ENCODE data around the gene CHST10. TPM values are rescaled to one million over a fixed set of nuclear protein-coding genes. Genes with fewer than 3 reads are reported as not detected.

Gene CHST10
- total RNA-seq, 1 experiment from 2014 or later, result 29.7 TPM

DNA sequence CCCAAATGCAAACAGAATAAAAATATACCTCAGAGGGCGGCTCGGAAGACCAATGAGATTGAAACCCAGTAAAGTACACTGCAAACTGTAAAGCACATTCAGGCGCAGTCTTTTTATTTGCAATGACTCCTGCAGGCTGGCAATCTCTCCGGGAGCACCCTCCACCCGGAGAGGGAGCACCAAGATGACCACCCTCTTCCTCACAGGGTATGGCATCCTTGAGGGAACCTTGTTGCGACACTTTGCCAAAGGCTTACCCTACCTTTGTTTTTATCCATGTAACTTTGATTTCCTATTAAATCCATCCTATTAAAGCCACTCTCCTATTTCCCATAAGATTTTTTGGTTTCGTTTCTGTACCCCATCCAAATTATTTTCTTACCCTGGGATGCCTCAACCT lies 16.2 kb downstream of the CHST10 start:
- Histone ChIP-seq H2AFZ (ENCODE audit: low read length) (no peak overlapping the region), H2BK20ac (ENCODE audit: low read depth, low read length, poor library complexity, severe bottlenecking) (no peak overlapping the region), H2BK12ac (ENCODE audit: insufficient read length, low read depth, low read length) (no peak overlapping the region), H3K56ac (ENCODE audit: insufficient read length, low read depth, low read length) (no peak overlapping the region), H3K9me3 (ENCODE audit: control insufficient read depth, low read depth, low read length) (no peaks in the 10 kb centered on the region), H3K23me2 (ENCODE audit: insufficient read length, low read depth, low read length, poor library complexity, severe bottlenecking) (no peaks in the 10 kb centered on the region), H4K8ac (replicated peaks; ENCODE audit: insufficient read length, low read depth, low read length) (no peak overlapping the region), H4K5ac (ENCODE audit: insufficient read length, low read depth, low read length) (no peak overlapping the region), H2BK120ac (ENCODE audit: low read depth, low read length, poor library complexity, severe bottlenecking) (no peak overlapping the region), H3K18ac (ENCODE audit: insufficient read length, low read depth, low read length) (no peak overlapping the region), H4K91ac (ENCODE audit: insufficient read length, low read depth, low read length) (no peak overlapping the region), H3K23ac (ENCODE audit: insufficient read length, low read depth, low read length) (no peak overlapping the region), H3K4me1 (ENCODE audit: insufficient read depth, low read length) (no peaks in the 10 kb centered on the region), H2BK5ac (ENCODE audit: insufficient read length, low read length) (no peak overlapping the region), H3K4ac (ENCODE audit: low read depth, low read length) (no peak overlapping the region), H4K20me1 (ENCODE audit: control insufficient read depth, insufficient read depth, insufficient read length) (no peaks in the 10 kb centered on the region), H3K79me2 (ENCODE audit: insufficient read depth, low read length) (no peaks in the 10 kb centered on the region), H2BK15ac (ENCODE audit: low read depth, low read length) (no peak overlapping the region), H3K79me1 (ENCODE audit: insufficient read depth, low read depth, low read length, poor library complexity, severe bottlenecking) (no peaks in the 10 kb centered on the region), H3K27me3 (ENCODE audit: insufficient read depth, low read length) (no peaks in the 10 kb centered on the region), H3K9ac (ENCODE audit: extremely low read depth, insufficient read length, low read length) (no peak overlapping the region), H3K14ac (ENCODE audit: insufficient read depth, low read length) (no peak overlapping the region), H3K4me2 (ENCODE audit: insufficient read depth, insufficient read length, low read length) (no peak overlapping the region), H3K27ac (ENCODE audit: insufficient read length, low read depth, low read length) (no peak overlapping the region), H2AK5ac (ENCODE audit: insufficient read length, low read length) (no peak overlapping the region), H3T11ph (ENCODE audit: low read length) (no peak overlapping the region)
- Mint-ChIP-seq H3K9me3 (no peaks in the 10 kb centered on the region), H3K27ac (0 out of 7 replicates have a peak overlapping the region, but pooled peaks of 1 of the 3 experiments have one; percentile 55), H3K4me3 (no peak overlapping the region), H3K27me3 (ENCODE audit: low read depth) (no peaks in the 10 kb centered on the region), H3K4me1 (peaks cover 0 to 2% of the 10 kb centered on the region in 2 experiments; a peak in 2 of 4 replicates), H3K36me3 (ENCODE audit: insufficient read depth in 1 of 3, low read depth in 3 of 3) (peaks cover 40 to 68% (median 55%) of the 10 kb centered on the region in 3 experiments)
- WGBS (ENCODE audit: extremely low coverage, insufficient read length, low lambda C conversion rate), result no CpG with 5 or more reads among the region's 7 CpGs
- TF ChIP-seq, protein P1, sequence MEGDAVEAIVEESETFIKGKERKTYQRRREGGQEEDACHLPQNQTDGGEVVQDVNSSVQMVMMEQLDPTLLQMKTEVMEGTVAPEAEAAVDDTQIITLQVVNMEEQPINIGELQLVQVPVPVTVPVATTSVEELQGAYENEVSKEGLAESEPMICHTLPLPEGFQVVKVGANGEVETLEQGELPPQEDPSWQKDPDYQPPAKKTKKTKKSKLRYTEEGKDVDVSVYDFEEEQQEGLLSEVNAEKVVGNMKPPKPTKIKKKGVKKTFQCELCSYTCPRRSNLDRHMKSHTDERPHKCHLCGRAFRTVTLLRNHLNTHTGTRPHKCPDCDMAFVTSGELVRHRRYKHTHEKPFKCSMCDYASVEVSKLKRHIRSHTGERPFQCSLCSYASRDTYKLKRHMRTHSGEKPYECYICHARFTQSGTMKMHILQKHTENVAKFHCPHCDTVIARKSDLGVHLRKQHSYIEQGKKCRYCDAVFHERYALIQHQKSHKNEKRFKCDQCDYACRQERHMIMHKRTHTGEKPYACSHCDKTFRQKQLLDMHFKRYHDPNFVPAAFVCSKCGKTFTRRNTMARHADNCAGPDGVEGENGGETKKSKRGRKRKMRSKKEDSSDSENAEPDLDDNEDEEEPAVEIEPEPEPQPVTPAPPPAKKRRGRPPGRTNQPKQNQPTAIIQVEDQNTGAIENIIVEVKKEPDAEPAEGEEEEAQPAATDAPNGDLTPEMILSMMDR (conservative IDR thresholded peaks at IDR 0.05), result no peak
- no peak for DNase-seq
